HL-60/S4 (cell line): ENCODE results near the gene GABRG1.

Experiments
- in situ Hi-C: fragments of 300-500 bp; cut with MboI; formaldehyde crosslinking; loops from 2 replicates; pipeline ENCODE4 v1.14.3; 2022; ENCODE audit warnings: low sequenced_read_pairs

GABRG1 gene

DNA sequence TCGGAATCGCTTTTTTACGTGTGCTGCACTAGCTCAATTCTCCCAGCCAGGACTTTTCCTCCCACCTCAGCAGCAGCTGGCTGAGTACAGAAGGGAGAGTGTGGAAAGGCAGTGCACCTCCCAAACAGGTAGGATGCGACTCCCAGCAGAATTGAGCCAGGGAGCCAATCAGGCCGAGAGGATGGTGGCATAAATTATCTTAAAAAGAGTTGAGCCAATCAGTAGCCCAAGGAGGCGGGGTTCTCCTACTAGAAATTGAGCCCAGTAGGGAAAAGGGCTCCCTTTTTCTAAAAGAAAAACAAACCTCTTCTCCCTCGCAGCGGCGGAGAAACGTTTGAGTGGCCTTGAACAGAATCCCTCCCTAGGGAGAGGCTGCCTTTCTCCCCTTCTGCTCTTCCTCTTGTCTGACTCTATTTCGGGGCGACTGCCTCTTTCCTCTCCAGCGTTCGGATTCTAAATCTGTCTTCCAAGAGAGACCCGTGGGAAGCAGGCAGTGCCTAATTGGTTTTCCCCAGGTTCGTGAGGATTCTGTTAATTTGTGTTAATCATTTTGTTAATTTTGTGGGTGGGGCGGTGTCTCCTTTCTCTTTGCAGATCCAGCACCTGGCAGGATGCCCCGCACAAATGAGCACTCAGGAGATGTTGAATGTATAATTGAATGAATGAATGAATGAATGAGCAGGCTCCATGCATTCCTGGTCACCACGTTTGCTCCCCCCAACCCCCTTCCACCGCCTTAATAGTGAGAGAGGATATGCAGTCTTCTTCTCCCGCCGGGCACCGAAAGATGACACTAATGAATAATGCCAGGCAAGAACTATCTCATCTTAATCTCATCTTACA, at the start of gene GABRG1:
GABRG1 (minus strand) TSS at position 142 of the 843 bp plus-strand sequence; CDS start at position 1, 141 bp downstream.
- in situ Hi-C loops, result no loop called here

DNA sequence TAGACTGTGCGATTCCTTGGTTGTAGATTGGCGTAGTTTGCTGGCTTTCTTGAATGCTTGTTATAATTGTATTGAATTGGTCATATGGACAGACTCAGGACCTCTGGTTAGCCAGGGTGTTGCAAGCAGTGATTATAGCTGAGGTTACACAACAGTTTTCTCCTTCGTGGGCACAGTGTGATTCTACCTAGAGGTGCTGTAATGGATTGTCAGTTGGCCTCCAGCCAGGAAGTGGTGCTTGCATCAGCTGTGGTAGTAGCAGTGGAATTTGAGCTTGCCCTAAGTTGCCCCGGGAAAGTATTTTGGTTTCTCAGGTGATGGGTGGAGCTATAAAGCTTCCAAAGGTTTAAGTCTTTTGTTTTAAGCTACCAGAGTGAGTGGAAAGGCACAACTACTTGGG, 23.1 kb upstream of the GABRG1 start:
- in situ Hi-C loops, result no loop called here

- in situ Hi-C loops, result no loop called here
Measured at GRCh38 chr4:46131498-46132057, 7.7 kb upstream of the GABRG1 start.

GRCh38 chr4:46124773-46125413, 1.0 kb upstream of the GABRG1 start:
- in situ Hi-C loops, result no loop called here

- in situ Hi-C loops, result no loop called here
Measured at GRCh38 chr4:46081674-46082073, 42.2 kb downstream of the GABRG1 start.

DNA sequence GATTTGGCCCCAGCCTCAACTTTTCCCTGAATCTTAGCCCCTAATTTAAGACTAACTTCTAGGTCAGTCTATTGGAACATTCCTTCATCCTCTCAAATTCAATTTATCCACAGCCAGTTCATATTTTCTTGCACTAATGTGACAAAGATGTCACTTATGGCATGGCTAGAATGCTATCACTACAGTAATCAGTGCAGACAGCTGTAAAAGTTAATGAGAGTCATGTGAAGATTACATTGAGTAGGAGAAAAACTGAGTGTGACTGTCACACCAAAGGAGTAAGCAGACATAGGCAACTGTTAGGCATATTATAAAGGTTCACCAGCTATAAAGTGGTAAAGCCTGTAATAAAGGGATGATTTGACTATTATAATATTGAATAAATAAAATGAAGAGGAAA, 42.6 kb downstream of the GABRG1 start:
- in situ Hi-C loops, result no loop called here

GRCh38 chr4:46073778-46074177, 50.1 kb downstream of the GABRG1 start:
- in situ Hi-C loops, result no loop called here

DNA sequence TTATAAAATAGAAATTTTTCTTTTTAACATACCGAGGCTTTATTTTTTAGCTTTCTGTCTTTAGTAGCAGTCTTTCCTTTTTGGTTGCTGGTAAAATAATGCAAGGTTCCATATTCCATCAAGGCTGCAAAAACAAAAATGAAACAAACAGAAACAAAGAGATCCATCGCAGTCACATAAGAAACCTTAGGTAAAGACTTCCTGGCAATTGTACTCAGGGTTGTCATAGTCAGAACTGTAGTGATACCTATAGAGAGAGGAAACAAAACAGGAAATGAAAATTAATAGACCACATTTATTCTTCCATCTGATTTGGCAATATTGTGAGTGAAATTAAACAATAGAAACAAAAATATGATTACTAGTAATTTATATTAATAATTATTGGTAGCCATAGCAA, 72.5 kb downstream of the GABRG1 start:
- in situ Hi-C loops, result no loop called here

GRCh38 chr4:46032056-46032455, 91.8 kb downstream of the GABRG1 start:
- in situ Hi-C loops, result no loop called here

DNA sequence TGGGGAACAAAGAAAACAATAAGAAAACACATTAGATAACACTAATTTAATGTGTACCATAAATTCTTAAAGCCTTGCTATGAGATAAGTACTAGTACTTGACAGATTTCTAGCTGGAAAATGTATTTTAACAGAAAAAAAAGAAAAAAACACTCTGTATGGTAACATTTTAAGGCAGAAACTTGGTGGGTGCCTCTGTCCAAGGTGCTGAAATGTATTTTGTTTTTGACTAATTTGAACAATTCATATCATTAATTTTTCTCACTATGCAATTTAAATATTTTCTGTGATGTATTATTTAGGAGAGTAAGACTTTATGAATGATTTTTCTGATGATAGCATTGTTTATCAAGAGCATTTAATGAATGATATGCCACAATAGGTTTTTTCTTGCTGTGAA, 107.5 kb downstream of the GABRG1 start:
- in situ Hi-C loops, result no loop called here

DNA sequence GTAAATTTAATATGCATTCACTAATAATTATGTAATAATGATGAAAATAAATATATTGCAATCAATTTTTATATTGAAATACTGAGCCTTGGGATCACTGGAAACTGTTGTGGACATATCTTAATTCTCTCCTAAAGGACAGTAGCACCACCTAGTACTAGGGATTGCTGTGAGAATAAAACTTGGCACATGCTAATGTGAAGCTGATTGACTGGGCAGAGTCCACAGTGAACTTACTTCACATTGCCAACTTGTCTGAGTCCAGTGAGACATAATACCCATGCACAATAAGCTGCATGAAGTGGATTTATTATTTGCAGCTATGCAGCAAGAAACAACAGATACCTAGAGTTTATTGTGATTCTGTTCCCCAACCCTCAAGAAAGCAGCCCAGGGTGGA, 131.1 kb downstream of the GABRG1 start:
- in situ Hi-C loops, result no loop called here

GRCh38 chr4:45989775-45990174, 134.1 kb downstream of the GABRG1 start:
- in situ Hi-C loops, result no loop called here

- in situ Hi-C loops, result no loop called here
Measured at GRCh38 chr4:45987858-45988257, 136.0 kb downstream of the GABRG1 start.
